CD14-positive monocyte (primary cell): ENCODE measurements around the gene SLC43A3. TPM values are rescaled to one million over a fixed set of nuclear protein-coding genes. Genes with fewer than 3 reads are reported as not detected.

Source experiments
- DNase-seq, 3 donors: peaks; one replicate each; pipeline ENCODE4 v3.0.0-alpha.2; 2011 to 2022
- H2AFZ ChIP-seq: 2 replicates; pipeline ENCODE4 v1.6.0; 2012; ENCODE audit warnings: mild to moderate bottlenecking, low read depth, low read length, inconsistent platforms; ENCODE audit not compliant: insufficient read depth, poor library complexity, severe bottlenecking
- H3K27ac ChIP-seq, 2 donors: 1 replicate in 1 of 2; 2 replicates in 1 of 2; pipeline ENCODE4 v1.5.1; 2012 to 2013; ENCODE audit warnings: low read length in 2 of 2, control low read depth in 1 of 2, inconsistent platforms in 1 of 2, low read depth in 1 of 2, mild to moderate bottlenecking in 1 of 2
- H3K27me3 ChIP-seq, 2 donors: one replicate each; pipeline versions ENCODE4 v1.6.0 to v1.6.1; 2011 to 2013; ENCODE audit warnings: low read length in 2 of 2; ENCODE audit not compliant: control insufficient read depth in 2 of 2, insufficient read depth in 2 of 2
- H3K36me3 ChIP-seq, 2 donors: replicated peaks in 1 of 2; 1 replicate in 1 of 2; 2 replicates in 1 of 2; pipeline versions ENCODE4 v1.5.1 to v1.6.1; 2012 to 2013; ENCODE audit warnings: low read length in 2 of 2, control low read depth in 1 of 2, inconsistent platforms in 1 of 2, mild to moderate bottlenecking in 1 of 2; ENCODE audit not compliant: insufficient read depth in 2 of 2, control insufficient read depth in 1 of 2
- H3K4me1 ChIP-seq, 2 donors: 1 replicate in 1 of 2; 2 replicates in 1 of 2; pipeline versions ENCODE4 v1.5.1 to v1.6.1; 2012 to 2013; ENCODE audit warnings: low read length in 2 of 2, control low read depth in 1 of 2, inconsistent platforms in 1 of 2, mild to moderate bottlenecking in 1 of 2, moderate library complexity in 1 of 2; ENCODE audit not compliant: insufficient read depth in 2 of 2, control insufficient read depth in 1 of 2
- H3K4me2 ChIP-seq: replicated peaks from 2 replicates; pipeline ENCODE3; 2012; ENCODE audit warnings: low read length, moderate library complexity, mild to moderate bottlenecking; ENCODE audit not compliant: poor library complexity, severe bottlenecking; ENCODE audit errors: extremely low read depth
- H3K4me3 ChIP-seq, 3 experiments: fragments of 200-600 bp in 1 of 3; sonication (generic) in 1 of 3; replicated peaks in 1 of 3; 1 replicate in 2 of 3; 2 replicates in 1 of 3; pipeline ENCODE4 v1.5.1; 2011 to 2013; ENCODE audit warnings: low read length in 3 of 3, mild to moderate bottlenecking in 3 of 3, control low read depth in 2 of 3, low read depth in 2 of 3, inconsistent platforms in 1 of 3, moderate library complexity in 1 of 3
- H3K79me2 ChIP-seq: 2 replicates; pipeline ENCODE4 v1.6.0; 2012; ENCODE audit warnings: mild to moderate bottlenecking, control low read depth, inconsistent platforms, low read length, moderate library complexity; ENCODE audit not compliant: insufficient read depth
- H3K9ac ChIP-seq: 2 replicates; pipeline ENCODE4 v1.6.0; 2017; ENCODE audit warnings: low read length, mild to moderate bottlenecking; ENCODE audit not compliant: insufficient read depth, poor library complexity, severe bottlenecking
- H3K9me3 ChIP-seq, 2 donors: replicated peaks in 1 of 2; 1 replicate in 1 of 2; 2 replicates in 1 of 2; pipeline versions ENCODE4 v1.5.1 to v1.6.1; 2012 to 2013; ENCODE audit warnings: low read length in 2 of 2, control low read depth in 1 of 2; ENCODE audit not compliant: control insufficient read depth in 1 of 2, insufficient read depth in 1 of 2
- H4K20me1 ChIP-seq: 2 replicates; pipeline ENCODE4 v1.6.0; 2012; ENCODE audit warnings: mild to moderate bottlenecking, low read length, control low read depth, moderate library complexity; ENCODE audit not compliant: insufficient read depth
- H3K27ac Mint-ChIP-seq, 7 donors: one replicate each; pipeline ENCODE4 v1.8.0; 2020; ENCODE audit warnings: mild to moderate bottlenecking in 7 of 7, mixed read lengths in 7 of 7, moderate library complexity in 6 of 7, inconsistent platforms in 2 of 7
- H3K27me3 Mint-ChIP-seq, 3 donors: one replicate each; pipeline ENCODE4 v1.8.0; 2021 to 2022; ENCODE audit warnings: low read depth in 3 of 3, mild to moderate bottlenecking in 3 of 3, mixed read lengths in 3 of 3, moderate library complexity in 3 of 3, inconsistent platforms in 1 of 3
- H3K36me3 Mint-ChIP-seq, 2 donors: one replicate each; pipeline ENCODE4 v1.8.0; 2020; ENCODE audit warnings: mixed read lengths in 2 of 2, inconsistent platforms in 1 of 2, mild to moderate bottlenecking in 1 of 2
- H3K4me1 Mint-ChIP-seq: one replicate; pipeline ENCODE4 v1.8.0; 2020; ENCODE audit warnings: mild to moderate bottlenecking, mixed read lengths
- H3K4me3 Mint-ChIP-seq, 2 donors: one replicate each; pipeline ENCODE4 v1.8.0; 2020; ENCODE audit warnings: mild to moderate bottlenecking in 2 of 2, mixed read lengths in 2 of 2, moderate library complexity in 1 of 2
- H3K9me3 Mint-ChIP-seq, 7 donors: one replicate each; pipeline ENCODE4 v1.8.0; 2020 to 2022; ENCODE audit warnings: mixed read lengths in 7 of 7, mild to moderate bottlenecking in 6 of 7, moderate library complexity in 6 of 7, inconsistent platforms in 2 of 7
- CTCF ChIP-seq: fragments of 200-600 bp; IDR thresholded peaks from one replicate; pipeline ENCODE4 v1.8.0; 2022; ENCODE audit warnings: antibody characterized with exemption, mild to moderate bottlenecking
- WGBS: methylation state at CpG from one replicate; pipeline ENCODE4 v1.1.5; 2013; ENCODE audit warnings: missing lambda C conversion rate; ENCODE audit not compliant: insufficient coverage; 5-methylcytosine and 5-hydroxymethylcytosine counted together
- intact Hi-C, 2 donors: fragments of 100-400 bp; cut with micrococcal nuclease; formaldehyde crosslinking; loops; one replicate each; pipeline versions ENCODE4 v1.15.0 to v1.15.1; 2023
- polyA plus RNA-seq, 3 donors: library from polyadenylated mRNA; depleted of rRNA in 1 of 3; unstranded in 2 of 3; stranded (reverse) in 1 of 3; fragments of 300-500 nt in 2 of 3; fragments of >200 nt in 1 of 3; fragmentation: Illumina TruSeq in 2 of 3; gene quantifications; 1 replicate in 2 of 3; 2 replicates in 1 of 3; pipeline ENCODE4 v1.2.3, GENCODE V29; 2012 to 2021

Gene SLC43A3
- polyA plus RNA-seq, 3 donors: 82.4 to 116 (median 109) TPM

- peaks cover 39 to 53% (median 47%) of the 10 kb centered on the region in 3 donors for H3K27me3 Mint-ChIP-seq
- WGBS: 13% methylated on average over 1 of the region's 7 CpGs
- no peak for DNase-seq
Observed at GRCh38 chr11:57457643-57458023, 30.7 kb upstream of the SLC43A3 start.

More at GRCh38 chr11:57457643-57458023, 30.7 kb upstream of the SLC43A3 start:
- Histone ChIP-seq H3K36me3 (no peaks in the 10 kb centered on the region), H3K27ac (no peak overlapping the region), H3K4me1 (peaks cover 37 to 40% of the 10 kb centered on the region in 2 donors), H3K27me3 (peaks cover 25 to 52% of the 10 kb centered on the region in 2 donors), H4K20me1 (no peaks in the 10 kb centered on the region), H3K4me3 (peak overlapping the region in 1 of 3 experiments; percentile 81), H3K4me2 (peak overlapping the region; percentile 17), H2AFZ (no peak overlapping the region), H3K79me2 (no peaks in the 10 kb centered on the region), H3K9me3 (peaks cover 0 to 4% of the 10 kb centered on the region in 2 donors), H3K9ac (no peak overlapping the region)
- intact Hi-C loops: loop anchor here (2.0 to 10.0 kb wide), 3 partner anchors 69 to 187 kb away; partner anchors contain the start of gene YPEL4 (in 2 of the 2)
- Mint-ChIP-seq H3K4me3 (peak overlapping the region; percentile 51 to 83), H3K9me3 (peaks cover 0 to 28% (median 7%) of the 10 kb centered on the region in 7 donors), H3K27ac (peak overlapping the region in 2 of 7 donors; percentile 19 to 30), H3K36me3 (peaks cover 0 to 14% of the 10 kb centered on the region in 2 donors), H3K4me1 (peaks cover 35% of the 10 kb centered on the region)
- peak; percentile 58 for TF ChIP-seq CTCF
